Measurements from ENCODE around the gene NOXA1.
A peak's percentile ranks its signal among the peaks of the same experiment; 100 is the strongest.

NOXA1 gene

DNA sequence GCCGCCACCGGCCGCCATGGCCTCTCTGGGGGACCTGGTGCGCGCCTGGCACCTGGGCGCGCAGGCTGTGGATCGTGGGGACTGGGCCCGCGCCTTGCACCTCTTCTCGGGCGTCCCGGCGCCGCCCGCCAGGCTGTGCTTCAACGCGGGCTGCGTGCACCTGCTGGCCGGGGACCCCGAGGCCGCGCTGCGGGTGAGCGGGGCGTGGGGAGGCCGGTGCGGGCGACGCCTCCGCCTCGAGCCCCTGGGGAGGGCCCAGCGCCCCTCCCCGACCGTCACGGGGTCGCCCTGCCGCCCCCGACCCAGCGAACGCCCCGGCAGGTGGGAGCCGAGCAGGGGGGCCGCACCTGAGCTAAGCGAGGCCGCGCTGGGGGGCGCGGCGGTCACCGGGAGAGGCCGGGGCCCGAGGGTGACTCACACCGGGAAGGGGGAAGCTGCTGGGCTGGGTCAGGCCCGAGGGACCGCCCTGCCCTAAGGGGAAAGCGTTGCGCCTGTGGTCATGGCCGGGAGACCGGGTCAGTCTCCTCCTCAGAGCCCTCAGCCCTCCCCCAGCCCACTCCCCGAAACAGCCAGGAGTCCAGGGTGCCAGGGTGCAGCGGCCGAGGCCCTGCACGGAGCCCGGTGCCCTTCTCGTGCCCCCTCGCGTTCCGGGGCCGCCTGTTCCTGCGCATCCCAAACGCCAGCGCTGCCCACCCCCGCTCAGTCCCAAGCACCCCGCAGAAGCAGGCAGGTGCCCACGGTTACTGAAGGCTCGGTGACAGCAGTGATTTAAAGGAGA is 510 bp downstream of the NOXA1 start:
- Histone ChIP-seq H3K4me3 (ENCODE audit: low read depth, low read length) (peak overlapping the region; percentile 55), H3K4me1 (ENCODE audit: control insufficient read depth, insufficient read depth, low read length) (peaks cover 9% of the 10 kb centered on the region), H3K9me3 (ENCODE audit: control insufficient read depth, insufficient read depth, low read depth, low read length) (no peaks in the 10 kb centered on the region), H3K36me3 (ENCODE audit: control insufficient read depth in 2 of 2, insufficient read depth in 1 of 2, low read length in 2 of 2) (no peaks in the 10 kb centered on the region; a peak in 1 of 3 replicates), H3K27ac (ENCODE audit: extremely low read depth, low read depth, low read length) (peak overlapping the region; percentile 86; the same call in 1 of the 2 replicates)
- CTCF ChIA-PET: interaction anchor here (0.6 to 4.0 kb wide), 19 partner anchors 9 to 176 kb away, joined by 3 to 35 read pairs (median 6); partner anchors contain the start of gene ENTPD8
- POLR2A ChIA-PET: interaction anchor here (0.6 to 2.1 kb wide), 28 partner anchors 8 to 354 kb away, joined by 3 to 27 read pairs (median 6); partner anchors contain the start of genes ENTPD8, MRPL41, NELFB and NRARP
- TF ChIP-seq ZNF768 (tag by site-specific recombination; IDR thresholded peaks at IDR 0.05): no peak
- TF ChIP-seq, protein P1, sequence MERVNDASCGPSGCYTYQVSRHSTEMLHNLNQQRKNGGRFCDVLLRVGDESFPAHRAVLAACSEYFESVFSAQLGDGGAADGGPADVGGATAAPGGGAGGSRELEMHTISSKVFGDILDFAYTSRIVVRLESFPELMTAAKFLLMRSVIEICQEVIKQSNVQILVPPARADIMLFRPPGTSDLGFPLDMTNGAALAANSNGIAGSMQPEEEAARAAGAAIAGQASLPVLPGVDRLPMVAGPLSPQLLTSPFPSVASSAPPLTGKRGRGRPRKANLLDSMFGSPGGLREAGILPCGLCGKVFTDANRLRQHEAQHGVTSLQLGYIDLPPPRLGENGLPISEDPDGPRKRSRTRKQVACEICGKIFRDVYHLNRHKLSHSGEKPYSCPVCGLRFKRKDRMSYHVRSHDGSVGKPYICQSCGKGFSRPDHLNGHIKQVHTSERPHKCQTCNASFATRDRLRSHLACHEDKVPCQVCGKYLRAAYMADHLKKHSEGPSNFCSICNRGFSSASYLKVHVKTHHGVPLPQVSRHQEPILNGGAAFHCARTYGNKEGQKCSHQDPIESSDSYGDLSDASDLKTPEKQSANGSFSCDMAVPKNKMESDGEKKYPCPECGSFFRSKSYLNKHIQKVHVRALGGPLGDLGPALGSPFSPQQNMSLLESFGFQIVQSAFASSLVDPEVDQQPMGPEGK (tag by site-specific recombination; IDR thresholded peaks at IDR 0.05): peak; percentile 35; the same call in 1 of the 2 replicates
- no peak for TF ChIP-seq ZNF114 (tag by site-specific recombination; IDR thresholded peaks at IDR 0.05)
- TF ChIP-seq KLF9 (tag by site-specific recombination; IDR thresholded peaks at IDR 0.05; ENCODE audit: low read depth): no peak
- TF ChIP-seq ZNF23 (tag by site-specific recombination; IDR thresholded peaks at IDR 0.05; ENCODE audit: borderline replicate concordance): no peak
- TF ChIP-seq INSM2 (tag by site-specific recombination; IDR thresholded peaks at IDR 0.05): no peak
- no peak for TF ChIP-seq MYNN (tag by site-specific recombination; IDR thresholded peaks at IDR 0.05; ENCODE audit: borderline replicate concordance)
- TF ChIP-seq ZIC2 (tag by site-specific recombination; IDR thresholded peaks at IDR 0.05): peak; percentile 69
- peak; percentile 92 for TF ChIP-seq GLIS1 (tag by site-specific recombination; IDR thresholded peaks at IDR 0.05)
- 0 out of 2 replicates have a peak, but pooled peaks have one; percentile 21 for TF ChIP-seq PBX3 (CRISPR knock-in tag; IDR thresholded peaks at IDR 0.05)
- peak; percentile 49; the same call in 1 of the 2 replicates for TF ChIP-seq ZBTB7A (tag by site-specific recombination; IDR thresholded peaks at IDR 0.05; ENCODE audit: low read depth)
- TF ChIP-seq ZNF610 (tag by site-specific recombination; IDR thresholded peaks at IDR 0.05; ENCODE audit: borderline replicate concordance): no peak
- TF ChIP-seq KLF8 (tag by site-specific recombination; IDR thresholded peaks at IDR 0.05): peak; percentile 38; the same call in 1 of the 2 replicates
- TF ChIP-seq ZNF423 (tag by site-specific recombination; IDR thresholded peaks at IDR 0.05): peak; percentile 56
- TF ChIP-seq KLF17 (tag by site-specific recombination; IDR thresholded peaks at IDR 0.05): peak; percentile 35; the same call in 1 of the 2 replicates
- peak; percentile 60 for TF ChIP-seq HIC1 (tag by site-specific recombination; IDR thresholded peaks at IDR 0.05)
- TF ChIP-seq, protein P2, sequence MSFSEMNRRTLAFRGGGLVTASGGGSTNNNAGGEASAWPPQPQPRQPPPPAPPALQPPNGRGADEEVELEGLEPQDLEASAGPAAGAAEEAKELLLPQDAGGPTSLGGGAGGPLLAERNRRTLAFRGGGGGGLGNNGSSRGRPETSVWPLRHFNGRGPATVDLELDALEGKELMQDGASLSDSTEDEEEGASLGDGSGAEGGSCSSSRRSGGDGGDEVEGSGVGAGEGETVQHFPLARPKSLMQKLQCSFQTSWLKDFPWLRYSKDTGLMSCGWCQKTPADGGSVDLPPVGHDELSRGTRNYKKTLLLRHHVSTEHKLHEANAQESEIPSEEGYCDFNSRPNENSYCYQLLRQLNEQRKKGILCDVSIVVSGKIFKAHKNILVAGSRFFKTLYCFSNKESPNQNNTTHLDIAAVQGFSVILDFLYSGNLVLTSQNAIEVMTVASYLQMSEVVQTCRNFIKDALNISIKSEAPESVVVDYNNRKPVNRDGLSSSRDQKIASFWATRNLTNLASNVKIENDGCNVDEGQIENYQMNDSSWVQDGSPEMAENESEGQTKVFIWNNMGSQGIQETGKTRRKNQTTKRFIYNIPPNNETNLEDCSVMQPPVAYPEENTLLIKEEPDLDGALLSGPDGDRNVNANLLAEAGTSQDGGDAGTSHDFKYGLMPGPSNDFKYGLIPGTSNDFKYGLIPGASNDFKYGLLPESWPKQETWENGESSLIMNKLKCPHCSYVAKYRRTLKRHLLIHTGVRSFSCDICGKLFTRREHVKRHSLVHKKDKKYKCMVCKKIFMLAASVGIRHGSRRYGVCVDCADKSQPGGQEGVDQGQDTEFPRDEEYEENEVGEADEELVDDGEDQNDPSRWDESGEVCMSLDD (tag by site-specific recombination; IDR thresholded peaks at IDR 0.05): peak; percentile 52; the same call in 1 of the 2 replicates
- TF ChIP-seq ZNF521 (tag by site-specific recombination; IDR thresholded peaks at IDR 0.05): no peak
- no peak for TF ChIP-seq SCRT1 (tag by site-specific recombination; IDR thresholded peaks at IDR 0.05; ENCODE audit: borderline replicate concordance)
- TF ChIP-seq ELK4 (IDR thresholded peaks at IDR 0.05; ENCODE audit: borderline replicate concordance, low read depth, low read length): no peak
- no peak for TF ChIP-seq ZNF776 (tag by site-specific recombination; IDR thresholded peaks at IDR 0.05; ENCODE audit: borderline replicate concordance)
- TF ChIP-seq GLIS2 (tag by site-specific recombination; IDR thresholded peaks at IDR 0.05): peak; percentile 68
- TF ChIP-seq ZNF175 (tag by site-specific recombination; IDR thresholded peaks at IDR 0.05): no peak
- TF ChIP-seq ZNF214 (tag by site-specific recombination; IDR thresholded peaks at IDR 0.05; ENCODE audit: borderline replicate concordance): no peak

Data from HEK293 (cell line).